Endodermal cell (in vitro differentiated cells): ENCODE data around the gene ABCC6. TPM values are rescaled to one million over a fixed set of nuclear protein-coding genes. Genes with fewer than 3 reads are reported as not detected.

Experiments used
- DNase-seq: peaks from one replicate; pipeline ENCODE4 v3.0.0-alpha.2; 2017
- H3K27ac ChIP-seq: 2 replicates; pipeline ENCODE4 v1.5.1; 2013; ENCODE audit warnings: mild to moderate bottlenecking, low read depth, low read length, moderate library complexity
- H3K27me3 ChIP-seq: 2 replicates; pipeline ENCODE4 v1.6.1; 2013; ENCODE audit warnings: mild to moderate bottlenecking, low read length, moderate library complexity; ENCODE audit not compliant: insufficient read depth, control insufficient read depth, poor library complexity, severe bottlenecking
- H3K36me3 ChIP-seq: 2 replicates; pipeline ENCODE4 v1.7.0; 2013; ENCODE audit warnings: mild to moderate bottlenecking, low read length, moderate library complexity; ENCODE audit not compliant: control insufficient read depth, insufficient read depth
- H3K4me1 ChIP-seq: one replicate; pipeline ENCODE4 v1.7.0; 2013; ENCODE audit warnings: low read length; ENCODE audit not compliant: control insufficient read depth, insufficient read depth
- H3K4me3 ChIP-seq: 2 replicates; pipeline ENCODE4 v1.5.1; 2013; ENCODE audit warnings: mild to moderate bottlenecking, low read length, moderate library complexity
- H3K9ac ChIP-seq: 2 replicates; pipeline ENCODE4 v1.6.1; 2013; ENCODE audit warnings: mild to moderate bottlenecking, low read length, moderate library complexity; ENCODE audit not compliant: poor library complexity, severe bottlenecking; ENCODE audit errors: extremely low read depth
- H3K9me3 ChIP-seq: 2 replicates; pipeline ENCODE4 v1.6.1; 2013; ENCODE audit warnings: mild to moderate bottlenecking, low read length, moderate library complexity; ENCODE audit not compliant: control insufficient read depth
- H3K27ac Mint-ChIP-seq: 2 replicates; pipeline ENCODE4 v1.8.0; 2020; ENCODE audit warnings: mixed read lengths
- H3K27me3 Mint-ChIP-seq: 2 replicates; pipeline ENCODE4 v1.8.0; 2021; ENCODE audit warnings: mild to moderate bottlenecking, mixed read lengths; ENCODE audit not compliant: insufficient read depth
- H3K36me3 Mint-ChIP-seq: 2 replicates; pipeline ENCODE4 v1.8.0; 2020; ENCODE audit warnings: low read depth, mixed read lengths
- H3K4me1 Mint-ChIP-seq: 2 replicates; pipeline ENCODE4 v1.8.0; 2020; ENCODE audit warnings: mixed read lengths
- H3K4me3 Mint-ChIP-seq: 2 replicates; pipeline ENCODE4 v1.8.0; 2020; ENCODE audit warnings: mild to moderate bottlenecking, moderate library complexity, mixed read lengths
- H3K9me3 Mint-ChIP-seq: 2 replicates; pipeline ENCODE4 v1.8.0; 2020; ENCODE audit warnings: mild to moderate bottlenecking, mixed read lengths
- WGBS, 2 experiments: methylation state at CpG; one replicate each; pipeline versions ENCODE4 v1.1.5 to v1.1.7; 2013; ENCODE audit warnings: missing lambda C conversion rate in 2 of 2, mixed read lengths in 1 of 2; ENCODE audit not compliant: insufficient coverage in 1 of 2, insufficient read length in 1 of 2; 5-methylcytosine and 5-hydroxymethylcytosine counted together
- total RNA-seq, 2 donors: library from RNA; stranded (reverse); fragmentation: NEBNext Ultra II Directional in 1 of 2; extraction: Animal tissue kit (Norgen Biotek cat#: 25700) in 1 of 2; gene quantifications; 2 replicates in 1 of 2; 3 replicates in 1 of 2; pipeline ENCODE4 v1.2.1, GENCODE V29; 2021
- TF ChIP-seq, protein P1 (sequence below): fragments of 200-600 bp; sonication (generic); conservative IDR thresholded peaks from 2 replicates; pipeline ENCODE4 v1.5.0; 2021; ENCODE audit warnings: antibody characterized with exemption, mild to moderate bottlenecking

ABCC6 gene
- total RNA-seq, 2 donors from 2014 or later, result 6.5 to 7.8 TPM

GRCh38 chr16:16166085-16166484 lies 57.2 kb downstream of the ABCC6 start:
- 42 to 76% methylated on average over 2 to 7 of the region's 7 CpGs for WGBS, 2 experiments
- TF ChIP-seq, protein P1, sequence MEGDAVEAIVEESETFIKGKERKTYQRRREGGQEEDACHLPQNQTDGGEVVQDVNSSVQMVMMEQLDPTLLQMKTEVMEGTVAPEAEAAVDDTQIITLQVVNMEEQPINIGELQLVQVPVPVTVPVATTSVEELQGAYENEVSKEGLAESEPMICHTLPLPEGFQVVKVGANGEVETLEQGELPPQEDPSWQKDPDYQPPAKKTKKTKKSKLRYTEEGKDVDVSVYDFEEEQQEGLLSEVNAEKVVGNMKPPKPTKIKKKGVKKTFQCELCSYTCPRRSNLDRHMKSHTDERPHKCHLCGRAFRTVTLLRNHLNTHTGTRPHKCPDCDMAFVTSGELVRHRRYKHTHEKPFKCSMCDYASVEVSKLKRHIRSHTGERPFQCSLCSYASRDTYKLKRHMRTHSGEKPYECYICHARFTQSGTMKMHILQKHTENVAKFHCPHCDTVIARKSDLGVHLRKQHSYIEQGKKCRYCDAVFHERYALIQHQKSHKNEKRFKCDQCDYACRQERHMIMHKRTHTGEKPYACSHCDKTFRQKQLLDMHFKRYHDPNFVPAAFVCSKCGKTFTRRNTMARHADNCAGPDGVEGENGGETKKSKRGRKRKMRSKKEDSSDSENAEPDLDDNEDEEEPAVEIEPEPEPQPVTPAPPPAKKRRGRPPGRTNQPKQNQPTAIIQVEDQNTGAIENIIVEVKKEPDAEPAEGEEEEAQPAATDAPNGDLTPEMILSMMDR, result no peak
- Histone ChIP-seq H3K4me3 (no peak overlapping the region), H3K27ac (no peak overlapping the region), H3K9ac (no peak overlapping the region), H3K36me3 (no peaks in the 10 kb centered on the region), H3K27me3 (no peaks in the 10 kb centered on the region), H3K4me1 (no peaks in the 10 kb centered on the region), H3K9me3 (no peaks in the 10 kb centered on the region)
- Mint-ChIP-seq H3K9me3 (peaks cover 7% of the 10 kb centered on the region), H3K27ac (no peak overlapping the region), H3K36me3 (no peaks in the 10 kb centered on the region), H3K27me3 (peaks cover 2% of the 10 kb centered on the region), H3K4me1 (no peaks in the 10 kb centered on the region), H3K4me3 (no peak overlapping the region)
- DNase-seq, result no peak

- no peaks in the 10 kb centered on the region for H3K4me1 Mint-ChIP-seq
- 85 to 87% methylated on average over 3 of the region's 3 CpGs for whole genome bisulfite sequencing, 2 experiments
- Histone ChIP-seq H3K9me3 (peaks cover 9% of the 10 kb centered on the region), H3K36me3 (no peaks in the 10 kb centered on the region), H3K4me1 (no peaks in the 10 kb centered on the region), H3K27ac (no peak overlapping the region), H3K9ac (no peak overlapping the region), H3K4me3 (no peak overlapping the region), H3K27me3 (no peaks in the 10 kb centered on the region)
- peaks cover 5% of the 10 kb centered on the region for H3K36me3 Mint-ChIP-seq
- DNase-seq, result no peak
- H3K4me3 Mint-ChIP-seq, result no peak overlapping the region
- H3K27me3 Mint-ChIP-seq, result peaks cover 4% of the 10 kb centered on the region
- peaks cover 16% of the 10 kb centered on the region for H3K9me3 Mint-ChIP-seq
- TF ChIP-seq, protein P1, result no peak
- H3K27ac Mint-ChIP-seq, result no peak overlapping the region
These were observed 59.1 kb downstream of the ABCC6 start for GRCh38 chr16:16164243-16164642.

- TF ChIP-seq, protein P1, result no peak
- Histone ChIP-seq H3K27me3 (no peaks in the 10 kb centered on the region), H3K27ac (no peak overlapping the region), H3K9ac (no peak overlapping the region), H3K4me3 (no peak overlapping the region), H3K36me3 (no peaks in the 10 kb centered on the region), H3K4me1 (no peaks in the 10 kb centered on the region), H3K9me3 (peaks cover 16% of the 10 kb centered on the region)
- Mint-ChIP-seq H3K4me3 (no peak overlapping the region), H3K27me3 (peaks cover 4% of the 10 kb centered on the region), H3K9me3 (peaks cover 23% of the 10 kb centered on the region), H3K27ac (no peak overlapping the region), H3K36me3 (peaks cover 7% of the 10 kb centered on the region), H3K4me1 (no peaks in the 10 kb centered on the region)
- 93 to 98% methylated on average over 5 of the region's 5 CpGs for WGBS, 2 experiments
- DNase-seq, result no peak
These were observed 59.7 kb downstream of the ABCC6 start for GRCh38 chr16:16163571-16163970.
